Measurements from ENCODE around the gene MYEOV.

DNA sequence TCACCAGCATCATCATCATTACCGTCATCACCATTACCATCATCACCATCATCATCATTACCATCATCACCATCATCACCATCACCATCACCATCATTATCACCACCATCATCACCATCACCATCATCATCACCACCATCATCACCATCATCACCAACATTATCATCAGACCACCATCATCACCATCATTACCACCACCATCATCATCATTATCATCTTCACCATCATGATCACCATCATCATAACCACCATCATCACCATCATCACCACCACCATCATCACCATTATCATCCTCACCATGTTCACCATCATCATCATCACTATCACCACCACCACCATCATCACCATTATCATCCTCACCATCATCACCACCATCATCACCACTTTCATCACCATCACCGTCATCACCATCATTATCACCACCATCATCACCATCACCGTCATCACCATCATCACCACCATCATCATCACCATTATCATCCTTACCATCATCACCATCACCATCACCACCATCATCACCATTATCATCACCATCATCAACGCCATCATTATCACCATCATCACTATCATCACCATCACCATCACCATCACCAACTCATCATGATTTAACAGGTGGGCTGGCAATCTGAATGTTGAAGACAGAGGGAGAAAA lies 2.4 kb upstream of the MYEOV start:
- TF ChIP-seq, protein P1, sequence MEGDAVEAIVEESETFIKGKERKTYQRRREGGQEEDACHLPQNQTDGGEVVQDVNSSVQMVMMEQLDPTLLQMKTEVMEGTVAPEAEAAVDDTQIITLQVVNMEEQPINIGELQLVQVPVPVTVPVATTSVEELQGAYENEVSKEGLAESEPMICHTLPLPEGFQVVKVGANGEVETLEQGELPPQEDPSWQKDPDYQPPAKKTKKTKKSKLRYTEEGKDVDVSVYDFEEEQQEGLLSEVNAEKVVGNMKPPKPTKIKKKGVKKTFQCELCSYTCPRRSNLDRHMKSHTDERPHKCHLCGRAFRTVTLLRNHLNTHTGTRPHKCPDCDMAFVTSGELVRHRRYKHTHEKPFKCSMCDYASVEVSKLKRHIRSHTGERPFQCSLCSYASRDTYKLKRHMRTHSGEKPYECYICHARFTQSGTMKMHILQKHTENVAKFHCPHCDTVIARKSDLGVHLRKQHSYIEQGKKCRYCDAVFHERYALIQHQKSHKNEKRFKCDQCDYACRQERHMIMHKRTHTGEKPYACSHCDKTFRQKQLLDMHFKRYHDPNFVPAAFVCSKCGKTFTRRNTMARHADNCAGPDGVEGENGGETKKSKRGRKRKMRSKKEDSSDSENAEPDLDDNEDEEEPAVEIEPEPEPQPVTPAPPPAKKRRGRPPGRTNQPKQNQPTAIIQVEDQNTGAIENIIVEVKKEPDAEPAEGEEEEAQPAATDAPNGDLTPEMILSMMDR (IDR thresholded peaks at IDR 0.05; ENCODE audit: insufficient read depth, low read length, poor library complexity, severe bottlenecking) = no peak
- no peak for TF ChIP-seq EZH2phosphoT487 (conservative IDR thresholded peaks at IDR 0.05; ENCODE audit: low read length)
